HepG2 (cell line): ENCODE measurements around the gene CREBBP. TPM values are rescaled to one million over a fixed set of nuclear protein-coding genes. Genes with fewer than 3 reads are reported as not detected.
A peak's percentile ranks its signal among the peaks of the same experiment; 100 is the strongest.

Source experiments
- CBX2 ChIP-seq, 2 experiments: fragments of 200-600 bp in 1 of 2; sonication (generic); formaldehyde crosslinking in 1 of 2; IDR thresholded peaks; 2 replicates each; pipeline versions ENCODE4 v1.7.0 to v1.8.1; 2018 to 2022; ENCODE audit warnings: low read depth in 2 of 2, low read length in 1 of 2, mild to moderate bottlenecking in 1 of 2, missing genetic modification reagents in 1 of 2
- EEA1 ChIP-seq: sonication (generic); formaldehyde crosslinking; IDR thresholded peaks from 2 replicates; pipeline ENCODE4 v1.5.1; 2020; ENCODE audit warnings: mild to moderate bottlenecking, missing genetic modification reagents, borderline replicate concordance
- FOXP1 ChIP-seq, 2 experiments: fragments of 450-650 bp in 1 of 2; IDR thresholded peaks; 2 replicates each; pipeline ENCODE4 v1.6.1; 2017 to 2018; ENCODE audit warnings: antibody characterized with exemption in 1 of 2
- HHEX ChIP-seq: IDR thresholded peaks from 2 replicates; pipeline ENCODE4 v1.6.1; 2016; ENCODE audit warnings: control low read depth
- JARID2 ChIP-seq: sonication (generic); formaldehyde crosslinking; IDR thresholded peaks from 2 replicates; pipeline ENCODE4 v1.8.1; 2023; ENCODE audit warnings: missing genetic modification reagents, inconsistent platforms; ENCODE audit not compliant: insufficient replicate concordance
- KLF6 ChIP-seq: IDR thresholded peaks from 2 replicates; pipeline ENCODE4 v1.8.0; 2016; ENCODE audit warnings: missing biosample characterization, missing genetic modification reagents
- MAZ ChIP-seq, 2 experiments: sonication (generic) in 1 of 2; formaldehyde crosslinking in 1 of 2; IDR thresholded peaks; 2 replicates each; pipeline versions ENCODE4 v1.5.0 to v1.6.1; 2012 to 2020; ENCODE audit warnings: low read depth in 2 of 2, mild to moderate bottlenecking in 2 of 2, borderline replicate concordance in 1 of 2, improper control_type of control experiment in 1 of 2, low read length in 1 of 2, missing genetic modification reagents in 1 of 2, moderate library complexity in 1 of 2
- MEIS2 ChIP-seq: sonication (generic); formaldehyde crosslinking; IDR thresholded peaks from 2 replicates; pipeline ENCODE4 v1.9.0; 2021; ENCODE audit warnings: mild to moderate bottlenecking, missing genetic modification reagents
- MXD3 ChIP-seq: IDR thresholded peaks from 2 replicates; pipeline ENCODE4 v1.6.1; 2016; ENCODE audit warnings: mild to moderate bottlenecking, missing biosample characterization, missing genetic modification reagents
- MYC ChIP-seq: sonication (generic); formaldehyde crosslinking; IDR thresholded peaks from 2 replicates; pipeline ENCODE4 v1.9.0; 2021; ENCODE audit warnings: missing genetic modification reagents, borderline replicate concordance
- NFE2 ChIP-seq: sonication (generic); formaldehyde crosslinking; IDR thresholded peaks from 2 replicates; pipeline ENCODE4 v1.4.0; 2020; ENCODE audit warnings: missing genetic modification reagents
- PLSCR1 ChIP-seq: sonication (generic); formaldehyde crosslinking; IDR thresholded peaks from 2 replicates; pipeline ENCODE4 v1.5.0; 2020; ENCODE audit warnings: missing genetic modification reagents, mild to moderate bottlenecking, borderline replicate concordance
- SP5 ChIP-seq: IDR thresholded peaks from 2 replicates; pipeline ENCODE4 v1.6.1; 2016; ENCODE audit warnings: low read depth, borderline replicate concordance
- XRCC5 ChIP-seq: fragments of 200-400 bp; formaldehyde crosslinking; optimal IDR thresholded peaks from 2 replicates; pipeline ENCODE3; 2017; ENCODE audit warnings: mild to moderate bottlenecking, low read length
- YY1 ChIP-seq: IDR thresholded peaks from 2 replicates; pipeline ENCODE4 v1.6.1; 2011; ENCODE audit warnings: low read length, low read depth, moderate library complexity, mild to moderate bottlenecking; ENCODE audit not compliant: insufficient read depth, insufficient replicate concordance
- ZNF207 ChIP-seq: fragments of 450-650 bp; IDR thresholded peaks from 2 replicates; pipeline ENCODE4 v1.6.1; 2016; ENCODE audit warnings: antibody characterized with exemption, borderline replicate concordance
- ZNF496 ChIP-seq: sonication (generic); formaldehyde crosslinking; IDR thresholded peaks from 2 replicates; pipeline ENCODE4 v1.8.1; 2023; ENCODE audit warnings: mild to moderate bottlenecking, moderate library complexity, missing genetic modification reagents; ENCODE audit not compliant: insufficient replicate concordance
- ZNF790 ChIP-seq: sonication (generic); formaldehyde crosslinking; IDR thresholded peaks from 2 replicates; pipeline ENCODE4 v1.8.0; 2022; ENCODE audit warnings: missing genetic modification reagents, mild to moderate bottlenecking, borderline replicate concordance
- polyA plus RNA-seq, 8 experiments: library from polyadenylated mRNA; depleted of rRNA in 3 of 8; stranded (reverse) in 7 of 8; unstranded in 1 of 8; fragments of >200 nt; fragmentation: Illumina TruSeq in 4 of 8; extraction: Trizol in 4 of 8; gene quantifications; 2 replicates each; pipeline versions ENCODE4 v1.2.1 to v1.2.3, GENCODE V29; 2011 to 2016; ENCODE audit warnings: low read depth in 4 of 8, missing spikeins in 1 of 8, mixed read lengths in 1 of 8; ENCODE audit not compliant: insufficient read depth in 1 of 8
- total RNA-seq, 5 experiments: library from RNA; depleted of rRNA; stranded (reverse); fragments of >200 nt; fragmentation: Illumina TruSeq; extraction: Trizol; gene quantifications; 2 replicates each; pipeline ENCODE4 v1.2.3, GENCODE V29; 2016; ENCODE audit warnings: low read depth in 1 of 5
- TF ChIP-seq, protein P1 (sequence below): sonication (generic); formaldehyde crosslinking; conservative IDR thresholded peaks from 2 replicates; pipeline ENCODE4 v1.4.0; 2020; ENCODE audit warnings: missing genetic modification reagents

The CREBBP gene
- total and polyA plus RNA-seq, 2 of the 13 experiments (the other 11 are each of a cell fraction or from before 2014, with no cell fraction given), result 5.3 to 10.4 TPM

- no peak for TF ChIP-seq CBX2 (IDR thresholded peaks at IDR 0.05; ENCODE audit: low read depth, low read length)
- no peak for TF ChIP-seq CBX2 (CRISPR knock-in tag; IDR thresholded peaks at IDR 0.05; ENCODE audit: low read depth)
- TF ChIP-seq EEA1, result no peak
- TF ChIP-seq, protein P1, sequence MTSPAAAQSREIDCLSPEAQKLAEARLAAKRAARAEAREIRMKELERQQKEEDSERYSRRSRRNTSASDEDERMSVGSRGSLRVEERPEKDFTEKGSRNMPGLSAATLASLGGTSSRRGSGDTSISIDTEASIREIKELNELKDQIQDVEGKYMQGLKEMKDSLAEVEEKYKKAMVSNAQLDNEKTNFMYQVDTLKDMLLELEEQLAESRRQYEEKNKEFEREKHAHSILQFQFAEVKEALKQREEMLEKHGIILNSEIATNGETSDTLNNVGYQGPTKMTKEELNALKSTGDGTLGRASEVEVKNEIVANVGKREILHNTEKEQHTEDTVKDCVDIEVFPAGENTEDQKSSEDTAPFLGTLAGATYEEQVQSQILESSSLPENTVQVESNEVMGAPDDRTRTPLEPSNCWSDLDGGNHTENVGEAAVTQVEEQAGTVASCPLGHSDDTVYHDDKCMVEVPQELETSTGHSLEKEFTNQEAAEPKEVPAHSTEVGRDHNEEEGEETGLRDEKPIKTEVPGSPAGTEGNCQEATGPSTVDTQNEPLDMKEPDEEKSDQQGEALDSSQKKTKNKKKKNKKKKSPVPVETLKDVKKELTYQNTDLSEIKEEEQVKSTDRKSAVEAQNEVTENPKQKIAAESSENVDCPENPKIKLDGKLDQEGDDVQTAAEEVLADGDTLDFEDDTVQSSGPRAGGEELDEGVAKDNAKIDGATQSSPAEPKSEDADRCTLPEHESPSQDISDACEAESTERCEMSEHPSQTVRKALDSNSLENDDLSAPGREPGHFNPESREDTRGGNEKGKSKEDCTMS (CRISPR knock-in tag), result no peak
- no peak for TF ChIP-seq HHEX (CRISPR knock-in tag)
- peak; percentile 32; the same call in 1 of the 2 replicates for TF ChIP-seq MEIS2 (CRISPR knock-in tag)
- TF ChIP-seq SP5 (CRISPR knock-in tag), result 0 out of 2 replicates have a peak, but pooled peaks have one; percentile 43
- TF ChIP-seq ZNF496 (CRISPR knock-in tag), result no peak
- TF ChIP-seq MAZ (IDR thresholded peaks at IDR 0.05; ENCODE audit: borderline replicate concordance, low read depth, low read length), result no peak
- no peak for TF ChIP-seq MAZ (CRISPR knock-in tag; IDR thresholded peaks at IDR 0.05; ENCODE audit: low read depth)
- TF ChIP-seq MXD3 (CRISPR knock-in tag), result no peak
- no peak for TF ChIP-seq NFE2 (CRISPR knock-in tag)
- TF ChIP-seq KLF6 (CRISPR knock-in tag), result 0 out of 2 replicates have a peak, but pooled peaks have one; percentile 46
- TF ChIP-seq YY1, result no peak
- TF ChIP-seq ZNF207, result no peak
- TF ChIP-seq PLSCR1 (CRISPR knock-in tag), result no peak
- TF ChIP-seq MYC, result no peak
- no peak; the same call in 1 of the 2 replicates for TF ChIP-seq ZNF790 (CRISPR knock-in tag)
- TF ChIP-seq FOXP1 (IDR thresholded peaks at IDR 0.05), result 0 out of 2 replicates have a peak, but pooled peaks have one; percentile 43
- peak; percentile 91 for TF ChIP-seq FOXP1 (CRISPR knock-in tag; IDR thresholded peaks at IDR 0.05)
- peak; percentile 52 for TF ChIP-seq XRCC5
- no peak for TF ChIP-seq JARID2 (CRISPR knock-in tag)
These were observed 23.1 kb downstream of the CREBBP start (continued) for GRCh38 chr16:3857189-3858043.
